NCI-H1417 treated with DMSO at 0.1 percent for 48 hours (cell line): Measurements from ENCODE around the gene DVL1.

Source experiments
- DNase-seq: peaks from one replicate; lab custom pipeline; 2025; lab: John Stamatoyannopoulos, UW

Gene DVL1

GRCh38 chr1:1356796-1357401, 7.7 kb upstream of the DVL1 start:
- DNase-seq: no peak

GRCh38 chr1:1356166-1356795, 7.1 kb upstream of the DVL1 start:
- DNase-seq: no peak

DNA sequence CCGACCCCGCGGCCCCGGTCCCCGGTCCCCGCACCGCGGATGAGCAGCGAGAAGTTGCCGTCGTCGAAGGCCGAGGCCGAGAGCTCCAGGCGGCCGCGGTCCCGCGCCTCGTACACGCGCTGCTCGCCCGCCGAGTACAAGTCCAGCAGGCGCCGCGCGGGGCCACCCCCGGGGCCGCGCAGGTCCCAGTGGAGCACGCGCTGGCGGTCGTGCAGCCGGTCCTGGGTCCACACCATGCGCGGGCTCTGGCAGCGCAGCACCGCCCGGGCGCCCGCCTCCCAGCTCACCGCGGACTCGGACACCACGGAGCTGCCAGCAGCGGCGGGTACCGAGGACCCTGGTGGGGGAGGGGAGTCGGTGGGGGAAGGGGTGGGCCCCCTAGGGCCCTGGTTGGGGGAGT, 6.2 kb upstream of the DVL1 start:
- no peak for DNase-seq

DNA sequence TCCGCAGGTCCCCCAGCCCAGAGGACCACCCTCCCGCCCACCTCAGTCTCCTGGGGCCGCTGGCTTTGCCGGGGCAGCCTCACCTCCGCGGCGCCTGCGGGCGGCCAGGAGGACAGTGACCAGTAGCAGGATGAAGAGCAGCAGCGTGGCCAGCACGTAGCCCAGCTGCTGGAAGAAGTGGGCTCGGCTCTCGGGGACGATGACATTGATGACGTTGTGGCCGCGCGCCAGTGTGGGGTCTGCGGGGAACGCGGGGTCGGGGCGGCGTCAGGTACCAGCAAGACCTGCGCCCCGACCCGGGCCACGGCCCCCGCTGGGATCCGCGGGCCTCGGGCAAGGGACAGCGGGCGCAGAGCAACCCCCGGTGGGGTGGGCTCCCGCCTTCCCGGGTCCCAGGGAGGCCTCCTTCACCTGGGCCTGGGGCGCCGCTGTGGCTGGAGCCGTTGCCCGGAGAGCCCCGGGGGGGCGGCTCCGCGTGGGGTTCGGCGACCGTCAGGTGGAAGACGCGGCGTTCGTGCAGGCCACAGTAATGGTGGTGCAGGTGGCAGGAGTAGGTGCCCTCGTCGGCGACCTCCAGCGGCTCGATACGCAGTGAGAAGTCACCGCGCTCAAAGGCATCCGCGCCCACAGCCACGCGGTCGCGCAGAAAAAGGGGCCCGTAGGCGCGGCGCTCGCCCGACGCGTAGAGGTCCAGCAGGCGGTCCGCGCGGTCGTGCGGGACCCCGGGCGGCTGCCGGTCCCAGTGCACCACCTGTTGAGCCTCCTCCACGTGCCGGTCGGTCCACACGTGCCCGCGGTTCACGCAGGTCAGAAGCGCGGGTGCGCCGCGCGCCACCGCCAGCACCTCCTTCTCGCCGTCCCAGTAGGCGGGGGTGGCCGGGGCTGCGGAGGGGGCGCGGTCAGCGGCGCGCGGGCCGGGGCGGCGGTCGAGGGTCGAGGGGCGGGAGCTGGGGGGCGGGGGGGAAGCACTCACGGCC, 5.3 kb upstream of the DVL1 start:
- no peak for DNase-seq

- no peak for DNase-seq
Observed at GRCh38 chr1:1353389-1354151, 4.4 kb upstream of the DVL1 start.

- no peak for DNase-seq
Observed at GRCh38 chr1:1352786-1353388, 3.7 kb upstream of the DVL1 start.

DNA sequence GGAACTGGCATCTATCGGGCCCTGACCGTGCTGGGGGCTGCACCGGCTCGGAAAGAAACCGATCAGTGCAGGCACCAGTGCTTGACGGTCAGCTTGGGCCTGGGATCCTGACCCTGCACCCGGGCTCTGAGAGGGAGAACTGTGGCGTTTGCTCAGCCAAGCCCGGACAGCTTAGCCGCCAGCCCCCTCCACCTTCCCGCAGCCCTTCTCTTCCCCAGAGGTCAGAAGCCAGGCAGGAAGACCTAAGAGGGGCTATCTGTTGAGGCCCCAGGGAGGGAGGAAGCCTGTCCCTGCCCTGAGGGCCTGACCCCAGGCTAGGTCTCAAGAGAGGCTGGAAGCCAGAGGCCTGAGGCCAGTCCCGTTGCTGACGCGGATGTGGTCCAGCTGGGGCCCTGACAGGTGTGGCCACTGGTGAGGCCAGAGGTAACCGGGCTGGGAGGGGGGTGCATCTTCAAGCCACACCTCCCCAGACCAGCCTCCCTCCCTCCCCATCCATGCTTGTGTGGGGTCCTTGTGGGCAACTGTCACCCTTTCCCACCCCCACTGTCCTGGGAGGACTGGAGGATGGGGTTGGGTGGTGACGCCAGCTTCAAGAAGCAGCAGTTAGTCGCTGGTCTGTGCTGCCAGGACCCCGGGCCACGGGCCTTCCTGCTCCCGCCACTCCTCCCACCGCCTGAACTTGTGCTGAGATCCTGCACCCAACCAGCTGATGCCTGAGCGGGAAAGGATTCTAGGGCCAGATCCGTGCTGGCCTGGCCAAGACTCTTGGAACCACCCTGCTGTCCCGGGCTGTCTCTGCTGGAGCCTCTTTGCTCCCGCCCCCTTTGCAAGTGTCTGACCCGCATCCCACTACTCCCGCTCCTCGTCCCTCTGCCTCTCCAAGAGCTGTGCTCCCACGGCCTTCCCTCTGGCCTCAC, 2.6 kb upstream of the DVL1 start:
- DNase-seq: no peak

DNA sequence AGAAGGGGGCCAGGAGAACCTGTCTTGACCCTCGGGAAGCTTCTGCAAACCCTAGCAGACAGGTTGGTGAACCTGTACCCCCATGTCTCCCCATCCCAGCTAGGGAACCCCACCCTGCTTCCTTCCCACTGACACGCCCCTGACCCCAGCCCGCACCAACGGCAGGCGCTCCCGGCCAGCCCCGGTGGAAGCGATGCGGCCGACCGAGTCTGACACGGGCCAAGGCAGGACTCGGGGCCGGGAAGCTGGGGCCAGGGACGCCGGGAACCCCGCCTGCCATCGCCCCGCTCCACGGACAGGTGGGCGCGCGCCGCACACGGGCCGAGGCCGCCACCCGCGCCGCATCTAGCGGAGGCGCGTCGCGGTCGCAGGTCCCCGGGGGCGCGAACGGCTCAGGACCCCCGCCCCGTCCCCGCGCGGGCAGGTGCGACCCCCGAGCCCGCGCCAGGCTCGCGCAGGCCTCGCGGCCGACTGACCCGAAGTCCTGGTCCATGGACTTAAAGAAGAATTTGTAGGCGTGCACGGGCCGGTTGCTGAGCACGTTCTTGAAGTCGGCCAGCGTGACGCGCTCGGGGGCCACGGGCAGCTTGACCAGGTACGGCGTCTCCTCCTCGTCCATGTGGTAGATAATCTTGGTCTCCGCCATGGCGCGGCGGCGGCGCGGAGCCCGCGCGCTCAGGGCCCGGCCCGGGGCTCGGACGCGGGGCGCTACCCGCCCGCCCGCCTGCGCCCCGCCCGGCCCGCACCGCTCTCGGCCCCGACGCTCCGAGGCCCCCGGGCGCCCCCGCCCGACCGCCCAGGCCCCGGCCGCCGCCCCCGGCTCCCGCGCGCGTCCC, 580 bp downstream of the DVL1 start:
- no peak for DNase-seq

- no peak for DNase-seq
Observed at GRCh38 chr1:1347663-1348419, 1.4 kb downstream of the DVL1 start.

DNA sequence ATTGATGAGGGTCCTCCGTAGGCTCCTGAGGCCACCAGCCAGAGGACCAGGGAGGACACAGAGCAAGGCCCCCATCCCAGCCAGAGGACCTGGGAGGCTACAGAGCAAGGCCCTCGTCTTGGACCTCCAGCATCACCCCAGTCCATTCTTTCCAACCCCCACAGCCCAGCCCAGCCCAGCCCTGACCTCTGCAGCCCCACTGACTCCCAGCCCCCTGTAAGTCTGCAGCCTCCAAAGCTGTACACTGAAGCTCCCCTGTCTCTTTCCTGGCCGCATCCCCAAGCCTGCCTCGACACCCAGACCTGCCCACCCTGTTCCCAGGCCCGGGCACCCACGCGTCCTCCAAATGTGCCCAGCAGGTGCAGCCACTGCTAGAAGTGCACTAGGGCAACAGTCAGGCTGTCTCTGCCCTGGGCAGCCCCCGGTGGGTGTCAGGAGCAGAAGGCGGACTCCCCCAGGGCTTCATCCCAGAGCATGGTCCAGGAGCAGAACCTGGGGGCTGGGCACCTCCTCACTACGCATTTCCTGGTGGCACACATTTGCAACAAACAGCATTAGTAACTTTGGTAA, 2.1 kb downstream of the DVL1 start:
- no peak for DNase-seq

DNA sequence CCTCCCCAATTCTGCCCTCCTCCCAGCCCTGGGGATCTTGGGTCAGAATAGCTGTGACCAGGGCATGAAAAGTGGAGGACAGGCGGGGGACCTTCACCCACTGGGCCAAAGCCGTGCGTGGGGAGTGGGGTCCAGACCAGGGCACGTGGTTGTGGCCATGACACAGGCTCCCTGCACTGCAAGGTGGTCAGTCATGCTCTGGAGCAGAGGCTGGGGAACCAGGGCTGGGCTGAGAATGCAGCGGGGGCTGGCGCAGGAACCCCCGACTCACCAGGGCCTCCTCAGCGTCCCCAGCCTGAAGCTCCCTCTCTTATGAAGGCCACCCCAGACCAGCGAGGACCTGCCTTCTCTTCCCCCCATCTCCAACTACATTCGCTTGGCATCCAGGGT, 2.7 kb downstream of the DVL1 start:
- DNase-seq: no peak

DNA sequence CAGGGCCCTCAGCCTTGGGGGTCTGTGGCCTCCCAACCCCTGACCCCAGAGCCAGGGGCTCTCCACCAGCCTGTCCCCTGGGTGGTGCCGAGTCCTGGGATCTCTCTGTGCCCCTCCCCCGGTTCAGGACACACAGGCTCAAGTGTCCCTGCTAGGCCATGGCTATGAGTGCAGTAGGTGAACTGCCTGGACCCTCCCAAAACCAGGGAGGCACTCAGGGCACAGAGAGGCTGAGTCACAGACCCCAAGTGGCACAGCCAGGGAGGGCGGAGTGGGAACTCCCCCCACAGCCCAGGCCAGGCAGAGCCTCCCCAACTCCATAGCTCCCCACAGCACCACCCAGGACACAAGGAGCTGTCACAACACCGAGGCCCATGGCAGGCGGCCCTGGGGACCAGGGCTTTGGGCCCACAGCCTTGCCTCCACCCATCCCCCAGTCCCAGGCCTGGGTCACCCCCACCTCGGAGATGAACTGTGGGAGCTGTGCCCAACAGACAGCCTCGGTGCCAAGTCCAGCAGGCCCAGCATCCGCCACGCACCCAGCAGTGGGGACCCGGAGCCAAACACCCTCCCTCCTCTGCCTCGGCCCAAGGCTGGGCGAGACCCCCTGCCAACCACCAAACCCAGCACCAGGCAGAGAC, 3.2 kb downstream of the DVL1 start:
- DNase-seq: no peak

DNA sequence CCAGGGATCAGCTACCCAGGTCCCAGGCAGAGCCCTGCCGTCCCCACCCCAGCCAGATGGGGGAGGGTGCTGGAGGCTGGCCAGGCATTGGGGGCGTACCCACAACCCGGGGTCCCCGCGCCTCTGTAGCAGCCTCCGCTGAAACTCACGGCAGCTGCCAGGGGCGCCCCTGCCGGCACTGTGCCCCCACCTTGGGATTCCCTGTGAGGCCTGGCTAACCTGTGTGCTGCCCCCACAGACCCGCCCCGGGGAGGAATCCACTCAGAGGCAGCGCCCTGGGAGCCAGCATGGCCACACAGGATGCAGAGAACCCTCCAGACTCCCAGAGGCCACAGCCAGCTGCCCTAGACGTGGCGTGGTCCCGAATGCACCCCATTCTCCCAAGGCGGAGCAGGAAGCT, 3.8 kb downstream of the DVL1 start:
- no peak for DNase-seq

GRCh38 chr1:1344655-1345361, 4.4 kb downstream of the DVL1 start:
- no peak for DNase-seq

DNA sequence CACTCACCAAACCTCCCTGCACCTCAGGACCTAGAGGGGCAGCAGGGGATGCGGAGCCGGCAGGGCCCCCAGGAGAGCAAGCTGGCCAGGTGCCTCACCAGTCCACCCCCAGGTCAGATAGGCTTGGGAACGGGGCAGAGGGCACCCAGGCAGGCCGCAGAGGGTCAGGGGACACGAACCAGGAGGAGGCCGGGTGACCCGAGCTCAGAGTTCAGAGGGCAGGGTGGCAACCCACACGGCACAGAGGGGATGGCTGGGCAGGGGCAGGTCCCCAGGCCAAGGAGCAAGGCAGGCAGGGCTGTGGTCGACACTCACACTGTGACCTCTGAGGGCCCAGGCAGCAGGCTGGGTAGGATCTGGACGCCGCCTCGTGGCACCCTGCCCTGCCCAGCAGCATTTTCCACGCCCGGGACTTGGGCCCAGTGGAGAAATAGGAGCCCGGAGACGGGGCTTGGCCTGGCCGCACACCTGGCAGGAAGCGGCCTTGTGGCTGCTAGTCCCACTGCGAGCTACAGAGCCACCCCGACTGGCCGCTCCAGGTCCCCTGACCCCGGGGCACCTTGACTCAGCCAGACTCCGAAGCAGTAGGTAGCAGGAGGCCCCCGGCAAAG, 5.3 kb downstream of the DVL1 start:
- DNase-seq: no peak

DNA sequence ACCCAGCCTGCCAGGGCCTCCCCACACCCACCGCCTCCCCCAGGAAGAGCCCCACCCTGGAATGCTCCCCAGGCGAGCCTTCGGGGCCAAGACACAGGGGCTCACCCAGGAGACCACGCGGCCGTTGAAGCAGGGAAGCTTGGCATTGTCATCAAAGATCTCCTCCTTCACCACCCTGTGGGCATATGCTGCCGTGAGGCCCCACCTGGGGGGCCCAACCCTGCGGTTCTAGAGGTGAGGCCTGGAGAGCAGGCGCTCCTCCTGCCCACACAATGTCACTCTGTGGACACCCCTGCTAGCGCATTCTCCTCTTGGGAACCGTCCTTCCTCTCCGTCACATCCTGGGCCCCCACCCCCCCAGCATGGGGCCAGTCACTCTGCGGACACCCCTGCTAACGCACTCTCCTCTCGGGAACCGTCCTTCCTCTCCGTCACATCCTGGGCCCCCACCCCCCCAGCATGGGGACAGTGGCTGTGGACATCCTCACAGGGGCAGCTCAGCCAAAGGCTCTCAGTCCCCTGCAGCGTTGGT, 6.6 kb downstream of the DVL1 start:
- DNase-seq: no peak

- no peak for DNase-seq
Observed at GRCh38 chr1:1342061-1342562, 7.1 kb downstream of the DVL1 start.
